SKM-1 treated with dmso at 0.1 percent for 144 hours (cell line): ENCODE measurements around the gene PAFAH2.

Experiments
- DNase-seq: peaks from one replicate; lab custom pipeline; 2025; ENCODE audit not compliant: unreplicated experiment; lab: John Stamatoyannopoulos, UW

Gene PAFAH2

DNA sequence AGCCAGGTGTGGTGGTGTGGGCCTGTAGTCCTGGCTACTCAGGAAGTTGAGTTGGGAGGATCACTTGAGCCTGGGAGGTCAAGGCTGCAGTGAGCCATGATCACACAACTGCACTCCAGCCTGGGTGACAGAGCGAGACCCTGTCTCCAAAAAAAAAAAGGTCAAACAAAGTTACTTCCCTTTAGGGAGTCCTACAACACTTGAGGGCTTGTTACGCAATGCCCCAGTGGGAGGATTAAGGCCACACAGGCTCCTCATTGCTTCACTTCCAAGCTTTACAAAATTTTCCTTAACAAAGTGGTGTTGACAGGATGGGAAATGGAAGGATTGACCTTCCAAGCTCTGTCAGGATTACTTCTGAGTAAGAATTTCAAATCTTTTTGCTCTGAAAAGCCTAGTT is 17.5 kb upstream of the PAFAH2 start:
- peak; percentile 90 for DNase-seq

DNA sequence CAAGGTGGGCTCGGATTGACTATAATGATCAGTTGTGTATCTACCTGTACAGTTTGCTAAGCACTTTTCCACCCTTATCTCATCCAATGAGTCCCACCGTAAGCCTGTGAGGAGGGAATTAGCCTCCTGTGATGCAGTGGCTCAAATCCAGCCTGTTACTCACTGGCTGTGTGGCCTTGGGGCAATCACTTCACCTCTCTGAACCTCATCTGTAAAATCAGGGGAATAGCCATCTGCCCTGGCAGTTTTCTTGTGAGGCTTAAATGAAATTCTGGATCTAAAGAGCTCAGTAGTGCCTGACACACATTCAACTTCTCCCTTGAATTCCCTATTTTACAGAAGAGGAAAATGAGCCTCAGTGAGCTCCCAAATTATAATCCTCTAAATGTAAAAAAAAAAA is 16.3 kb upstream of the PAFAH2 start:
- no peak for DNase-seq

- no peak for DNase-seq
Observed at GRCh38 chr1:26012864-26013263, 15.0 kb upstream of the PAFAH2 start.

- DNase-seq, result no peak
Observed at GRCh38 chr1:26010825-26011224, 13.0 kb upstream of the PAFAH2 start.

DNA sequence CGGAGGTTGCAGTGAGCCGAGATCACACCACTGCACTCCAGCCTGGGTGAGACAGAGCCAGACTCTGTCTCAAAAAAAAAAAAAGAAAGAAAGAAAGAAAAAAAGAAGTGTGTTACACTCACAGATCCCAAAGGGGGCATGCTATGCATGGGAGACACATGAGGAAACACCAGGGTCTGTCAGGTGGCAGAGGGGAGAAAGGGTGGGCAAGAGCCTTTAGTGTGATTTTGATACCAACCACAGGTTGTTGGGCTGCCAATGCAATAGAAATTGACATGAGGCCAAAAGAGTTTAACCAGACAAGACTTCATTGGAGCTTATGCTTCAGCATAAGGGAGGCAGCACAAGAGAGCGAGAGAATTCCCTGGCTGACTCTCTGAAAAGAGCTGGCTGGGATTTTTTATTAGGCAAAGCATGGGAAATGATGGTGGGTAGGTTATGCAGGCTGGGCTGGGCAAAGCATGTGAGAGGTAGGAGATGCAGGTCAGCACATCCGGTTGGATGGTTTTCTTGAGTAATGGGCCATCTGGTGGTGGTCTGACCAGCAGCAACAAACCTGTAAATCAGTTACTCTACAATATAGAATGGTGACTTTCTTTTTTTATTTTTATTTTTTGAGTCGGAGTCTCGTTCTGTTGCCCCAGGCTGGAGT is 12.1 kb upstream of the PAFAH2 start:
- DNase-seq, result no peak

GRCh38 chr1:26006710-26007109 is 8.8 kb upstream of the PAFAH2 start:
- no peak for DNase-seq

- no peak for DNase-seq
Observed at GRCh38 chr1:26005434-26006105, 7.7 kb upstream of the PAFAH2 start.

DNA sequence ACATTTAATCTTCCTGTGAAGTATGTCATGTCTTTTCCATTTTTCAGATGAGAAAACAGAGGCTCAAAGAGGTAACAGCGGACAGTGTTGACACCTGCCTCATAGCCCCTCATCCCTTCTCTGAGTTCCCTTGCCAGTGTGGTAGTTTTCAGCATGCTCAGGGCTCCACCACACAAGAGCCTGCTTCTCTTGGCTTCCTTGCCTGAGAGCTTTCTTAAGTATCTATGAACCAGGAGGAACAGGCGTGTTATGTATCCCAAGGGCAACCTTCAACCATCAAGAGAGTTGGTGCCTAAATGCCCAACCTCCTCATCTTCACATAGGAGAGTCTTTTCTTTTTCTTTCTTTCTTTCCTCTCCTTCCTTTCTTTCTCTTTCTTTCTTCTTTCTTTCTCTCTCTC is 5.9 kb upstream of the PAFAH2 start:
- DNase-seq, result no peak

- DNase-seq, result peak; percentile 16
Observed at GRCh38 chr1:26003262-26003661, 5.4 kb upstream of the PAFAH2 start.

GRCh38 chr1:25999041-25999800 is 1.4 kb upstream of the PAFAH2 start:
- DNase-seq, result no peak

- peak; percentile 99 for DNase-seq
Observed at GRCh38 chr1:25996966-25997827, 666 bp downstream of the PAFAH2 start.

DNA sequence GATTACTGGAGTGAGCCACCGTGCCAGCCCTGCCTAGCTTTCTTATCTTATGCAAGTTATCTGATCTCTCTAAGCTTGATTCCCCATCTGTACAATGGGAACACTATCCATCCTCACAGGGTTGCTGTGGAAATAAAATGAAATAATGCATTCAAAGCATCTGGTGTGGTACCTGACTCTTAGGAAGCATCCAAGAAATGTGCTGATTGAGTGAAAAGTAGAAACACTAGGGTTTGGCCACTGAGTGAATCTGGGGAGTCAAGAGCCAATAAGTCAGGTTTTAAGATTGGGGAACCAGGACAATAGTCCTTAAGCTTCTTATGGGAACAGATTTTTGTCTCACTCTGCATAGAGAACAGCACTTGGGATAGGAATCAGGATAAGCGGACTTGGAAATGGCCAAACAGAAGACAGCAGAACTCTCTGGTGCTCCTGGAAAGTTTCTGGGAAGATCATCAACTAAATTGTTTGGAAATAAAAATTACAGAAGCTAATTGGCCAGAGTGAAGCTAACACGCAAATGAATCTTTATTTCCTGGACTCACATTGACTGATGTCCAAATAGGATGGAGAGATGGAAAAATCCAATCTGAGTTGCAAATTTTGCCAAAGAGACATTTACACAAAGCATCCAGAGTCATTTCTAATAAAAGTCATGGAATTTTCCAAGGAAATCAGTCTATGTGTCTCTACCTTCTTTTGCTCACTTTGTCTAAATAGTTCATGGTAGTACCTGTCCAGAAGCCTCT is 3.3 kb downstream of the PAFAH2 start:
- DNase-seq, result no peak

GRCh38 chr1:25993197-25993951 is 4.5 kb downstream of the PAFAH2 start:
- DNase-seq, result no peak

- no peak for DNase-seq
Observed at GRCh38 chr1:25992689-25993171, 5.1 kb downstream of the PAFAH2 start.

- DNase-seq, result peak; percentile 14
Observed at GRCh38 chr1:25991937-25992688, 5.8 kb downstream of the PAFAH2 start.

- peak; percentile 9 for DNase-seq
Observed at GRCh38 chr1:25990702-25991395, 7.0 kb downstream of the PAFAH2 start.

DNA sequence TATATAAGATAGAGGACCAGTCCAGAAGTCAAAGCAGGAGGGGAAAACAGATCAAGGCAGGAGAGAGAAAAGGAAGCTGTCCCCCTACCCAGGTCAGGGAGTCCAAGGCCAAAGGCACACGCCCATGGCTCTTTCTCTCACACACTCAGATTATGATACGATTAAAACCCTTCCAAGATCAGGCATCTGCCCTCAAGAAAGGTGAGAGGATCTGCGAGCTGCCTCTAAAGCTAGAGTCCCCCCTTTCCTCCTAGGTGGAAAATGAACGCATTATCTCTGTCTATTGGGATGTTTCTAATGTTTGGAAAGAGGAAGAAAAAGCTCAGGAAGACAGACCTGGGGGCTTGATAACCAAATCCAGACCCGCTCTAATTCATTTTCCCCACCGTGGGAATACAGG is 7.6 kb downstream of the PAFAH2 start:
- no peak for DNase-seq
